Prostate gland (tissue), 2 donors: ENCODE measurements around the gene GUSB. TPM values are rescaled to one million over a fixed set of nuclear protein-coding genes. Genes with fewer than 3 reads are reported as not detected.
"Not testable (repeated sequence)": the region's sequence is repeated elsewhere in the genome, so short reads cannot be mapped to it uniquely, and the experiment has no call there.

Experiments
- DNase-seq: peaks from one replicate; pipeline ENCODE4 v3.0.0-alpha.2; 2019; ENCODE audit warnings: low spot score
- H3K27ac ChIP-seq, 2 donors: fragments of 200-600 bp; sonication (generic); 2 replicates each; pipeline ENCODE4 v1.5.1; 2017 to 2019
- H3K27me3 ChIP-seq: fragments of 200-600 bp; sonication (generic); replicated peaks from 2 replicates; pipeline ENCODE4 v1.5.1; 2019; ENCODE audit not compliant: insufficient read depth
- H3K36me3 ChIP-seq, 2 donors: fragments of 200-600 bp; sonication (generic); 1 replicate in 1 of 2; 2 replicates in 1 of 2; pipeline versions ENCODE4 v1.5.1 to v1.8.1; 2017 to 2019
- H3K4me1 ChIP-seq: fragments of 200-600 bp; sonication (generic); replicated peaks from 2 replicates; pipeline ENCODE4 v1.5.1; 2019
- H3K4me3 ChIP-seq, 2 donors: fragments of 200-600 bp; sonication (generic); 2 replicates each; pipeline ENCODE4 v1.5.1; 2017 to 2019
- H3K9me3 ChIP-seq: fragments of 200-600 bp; sonication (generic); 2 replicates; pipeline ENCODE4 v1.5.1; 2017
- POLR2A ChIP-seq: fragments of 450-650 bp; IDR thresholded peaks from one replicate; pipeline ENCODE4 v1.6.1; 2016; ENCODE audit warnings: antibody characterized with exemption, mild to moderate bottlenecking
- POLR2AphosphoS5 ChIP-seq: sonication (generic); formaldehyde crosslinking; IDR thresholded peaks from one replicate; pipeline ENCODE4 v1.6.1; 2017; ENCODE audit warnings: antibody characterized with exemption
- whole genome bisulfite sequencing: methylation state at CpG from one replicate; pipeline ENCODE4 v1.1.5; 2018; 5-methylcytosine and 5-hydroxymethylcytosine counted together
- intact Hi-C: fragments of 100-400 bp; cut with DNase I; formaldehyde crosslinking; loops from one replicate; pipeline ENCODE4 v1.14.2; 2022
- total RNA-seq, 2 donors: library from RNA; depleted of rRNA; stranded (reverse); fragments of >200 nt; gene quantifications; one replicate each; pipeline ENCODE4 v1.1.0, GENCODE V29; 2016
- TF ChIP-seq, protein P1 (sequence below), 4 experiments: fragments of 200-600 bp in 2 of 4; fragments of 450-650 bp in 2 of 4; sonication (generic) in 2 of 4; IDR thresholded peaks; 1 replicate in 3 of 4; 2 replicates in 1 of 4; pipeline ENCODE4 v1.5.1; 2016 to 2019; ENCODE audit warnings: antibody characterized with exemption in 4 of 4, mild to moderate bottlenecking in 2 of 4, moderate library complexity in 2 of 4

GUSB gene
- total RNA-seq, 2 donors from 2014 or later, result 33.7 to 35.9 TPM

DNA sequence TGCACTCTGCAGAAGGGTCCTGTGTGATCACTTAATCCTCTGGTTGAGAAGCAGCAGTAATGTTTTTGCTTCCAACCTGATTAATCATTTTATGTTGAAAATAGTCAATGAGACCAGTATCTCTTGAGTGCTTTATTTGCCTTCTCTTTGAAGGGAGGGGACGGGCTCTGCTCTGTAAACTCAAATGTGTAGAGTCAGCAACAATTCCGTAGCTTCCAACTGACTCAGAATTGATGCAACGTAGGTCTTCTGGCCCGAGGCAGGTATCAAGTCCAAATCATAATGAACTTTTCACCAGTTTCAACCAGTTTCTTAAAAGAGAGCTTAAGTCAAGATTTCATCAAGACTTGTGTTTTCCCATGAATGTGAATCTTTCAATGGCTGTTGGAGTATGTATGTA is 26.3 kb downstream of the GUSB start:
- 70% methylated on average over 4 of the region's 4 CpGs for WGBS
- TF ChIP-seq POLR2A, result no peak
- TF ChIP-seq POLR2AphosphoS5, result no peak
- TF ChIP-seq, protein P1, sequence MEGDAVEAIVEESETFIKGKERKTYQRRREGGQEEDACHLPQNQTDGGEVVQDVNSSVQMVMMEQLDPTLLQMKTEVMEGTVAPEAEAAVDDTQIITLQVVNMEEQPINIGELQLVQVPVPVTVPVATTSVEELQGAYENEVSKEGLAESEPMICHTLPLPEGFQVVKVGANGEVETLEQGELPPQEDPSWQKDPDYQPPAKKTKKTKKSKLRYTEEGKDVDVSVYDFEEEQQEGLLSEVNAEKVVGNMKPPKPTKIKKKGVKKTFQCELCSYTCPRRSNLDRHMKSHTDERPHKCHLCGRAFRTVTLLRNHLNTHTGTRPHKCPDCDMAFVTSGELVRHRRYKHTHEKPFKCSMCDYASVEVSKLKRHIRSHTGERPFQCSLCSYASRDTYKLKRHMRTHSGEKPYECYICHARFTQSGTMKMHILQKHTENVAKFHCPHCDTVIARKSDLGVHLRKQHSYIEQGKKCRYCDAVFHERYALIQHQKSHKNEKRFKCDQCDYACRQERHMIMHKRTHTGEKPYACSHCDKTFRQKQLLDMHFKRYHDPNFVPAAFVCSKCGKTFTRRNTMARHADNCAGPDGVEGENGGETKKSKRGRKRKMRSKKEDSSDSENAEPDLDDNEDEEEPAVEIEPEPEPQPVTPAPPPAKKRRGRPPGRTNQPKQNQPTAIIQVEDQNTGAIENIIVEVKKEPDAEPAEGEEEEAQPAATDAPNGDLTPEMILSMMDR (IDR thresholded peaks at IDR 0.05), result no peak
- Histone ChIP-seq H3K27me3 (no peaks in the 10 kb centered on the region), H3K4me1 (no peaks in the 10 kb centered on the region), H3K9me3 (no peaks in the 10 kb centered on the region), H3K27ac (no peak overlapping the region), H3K4me3 (no peak overlapping the region), H3K36me3 (no peaks in the 10 kb centered on the region)
- no peak for DNase-seq
- intact Hi-C loops, result no loop called here

DNA sequence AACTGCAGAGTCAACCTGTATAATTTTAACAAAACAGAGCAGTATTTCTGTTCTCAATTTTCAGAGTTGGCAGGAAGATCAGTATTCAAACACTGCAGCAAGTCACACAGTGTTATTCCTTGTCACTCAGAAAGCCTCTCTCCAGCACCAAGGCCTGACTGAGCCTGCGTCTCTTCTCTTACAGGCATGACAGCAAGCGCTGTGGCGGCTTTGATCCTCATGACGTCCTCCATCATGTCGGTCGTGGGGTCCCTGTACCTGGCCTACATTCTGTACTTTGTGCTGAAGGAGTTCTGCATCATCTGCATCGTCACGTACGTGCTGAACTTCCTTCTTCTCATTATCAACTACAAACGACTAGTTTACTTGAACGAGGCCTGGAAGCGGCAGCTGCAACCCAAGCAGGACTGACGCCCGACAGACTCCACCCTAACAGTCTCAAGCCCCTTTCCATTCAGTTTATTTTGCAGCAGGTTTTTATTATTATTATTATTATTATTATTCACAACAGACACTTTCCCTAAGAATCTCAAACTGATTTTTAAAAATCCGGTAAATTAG is 28.0 kb downstream of the GUSB start:
- no peaks in the 10 kb centered on the region for H3K4me1 ChIP-seq
- DNase-seq, result no peak
- no peak overlapping the region for H3K27ac ChIP-seq
- no peak for TF ChIP-seq POLR2AphosphoS5
- no peak for TF ChIP-seq POLR2A
- TF ChIP-seq, protein P1 (IDR thresholded peaks at IDR 0.05), result no peak
- H3K9me3 ChIP-seq, result no peaks in the 10 kb centered on the region
- H3K36me3 ChIP-seq, result no peaks in the 10 kb centered on the region
- H3K27me3 ChIP-seq, result no peaks in the 10 kb centered on the region
- no peak overlapping the region for H3K4me3 ChIP-seq
- intact Hi-C loops, result no loop called here
- 88% methylated on average over 15 of the region's 15 CpGs for WGBS

DNA sequence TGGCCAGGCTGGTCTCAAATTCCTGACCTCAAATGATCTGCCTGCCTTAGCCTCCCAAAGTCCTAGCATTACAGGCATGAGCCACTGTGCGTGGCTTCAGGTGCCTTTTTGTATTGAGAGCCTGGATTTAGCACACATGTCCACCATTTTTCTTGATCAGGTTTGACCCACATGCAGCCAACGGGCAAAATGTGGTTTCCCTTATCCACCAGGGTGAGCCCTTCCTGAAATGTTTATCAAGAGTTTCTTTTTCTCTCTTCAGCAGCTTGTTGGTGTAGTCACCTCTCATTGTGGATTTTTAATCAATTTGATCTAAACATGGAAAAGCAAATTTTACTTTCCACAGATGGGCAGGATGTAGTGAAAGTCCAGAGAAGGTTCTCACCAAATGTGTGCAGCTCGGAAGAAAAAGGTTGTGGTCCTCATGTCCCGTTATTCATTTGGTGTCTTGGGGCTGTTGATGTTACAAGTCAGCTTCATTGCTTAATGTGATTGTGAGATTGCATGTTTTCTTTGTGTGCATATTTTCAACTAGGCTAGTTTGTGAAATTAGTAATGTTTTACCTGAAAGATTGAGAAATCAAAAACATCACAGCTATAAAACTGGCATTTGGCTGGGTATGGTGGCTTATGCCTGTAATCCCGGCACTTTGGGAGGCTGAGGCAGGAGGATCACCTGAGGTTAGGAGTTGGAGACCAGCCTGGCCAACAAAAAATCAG is 28.9 kb downstream of the GUSB start:
- WGBS, result 92% methylated on average over 5 of the region's 5 CpGs
- TF ChIP-seq POLR2AphosphoS5 (no peak), POLR2A (no peak)
- H3K27me3 ChIP-seq, result no peaks in the 10 kb centered on the region

DNA sequence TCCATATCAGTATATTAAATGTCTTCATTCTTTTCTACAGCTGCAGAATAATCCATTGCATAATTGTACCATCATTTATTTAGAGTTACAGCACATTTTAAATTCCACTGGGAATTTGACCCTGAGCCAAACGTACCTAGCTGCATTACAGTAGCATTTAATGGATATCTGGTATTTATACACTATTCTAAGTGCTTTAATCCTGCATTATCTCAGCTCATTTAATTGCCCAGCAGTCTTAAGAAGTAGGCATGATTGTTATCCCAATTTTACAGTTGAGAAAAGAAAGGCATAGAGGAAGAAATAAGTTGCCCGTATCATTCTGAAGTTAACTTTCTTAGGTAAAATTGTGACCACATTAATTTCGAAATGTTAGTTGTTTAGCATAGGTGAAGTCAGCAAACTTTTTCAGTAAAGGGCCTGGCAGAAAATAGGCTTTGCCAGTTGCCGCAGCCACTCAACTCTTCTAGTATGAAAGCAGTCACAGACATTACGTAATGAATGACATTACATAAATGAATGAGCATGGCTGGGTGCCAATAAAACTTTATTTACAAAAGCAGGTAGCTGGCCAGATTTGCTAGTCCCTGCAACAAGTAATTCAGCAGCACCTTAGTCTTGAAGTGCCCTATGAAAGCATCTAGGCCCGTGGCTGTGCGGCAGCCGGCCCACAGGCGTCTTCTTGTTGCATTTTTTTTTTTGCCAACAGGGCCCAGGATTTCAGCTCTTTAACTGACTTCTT is 30.0 kb downstream of the GUSB start:
- Histone ChIP-seq H3K27ac (no peak overlapping the region), H3K4me1 (no peaks in the 10 kb centered on the region), H3K36me3 (no peaks in the 10 kb centered on the region), H3K27me3 (no peaks in the 10 kb centered on the region), H3K4me3 (no peak overlapping the region), H3K9me3 (no peaks in the 10 kb centered on the region)
- intact Hi-C loops, result no loop called here
- 79% methylated on average over 9 of the region's 9 CpGs for WGBS
- no peak for DNase-seq
- TF ChIP-seq, protein P1 (IDR thresholded peaks at IDR 0.05), result no peak
- no peak for TF ChIP-seq POLR2A
- no peak for TF ChIP-seq POLR2AphosphoS5

More for the DNA sequence above, 28.9 kb downstream of the GUSB start:
- no peak for DNase-seq
- Histone ChIP-seq H3K27ac (no peak overlapping the region), H3K36me3 (no peaks in the 10 kb centered on the region), H3K4me3 (no peak overlapping the region), H3K9me3 (no peaks in the 10 kb centered on the region), H3K4me1 (no peaks in the 10 kb centered on the region)
- intact Hi-C loops, result no loop called here

DNA sequence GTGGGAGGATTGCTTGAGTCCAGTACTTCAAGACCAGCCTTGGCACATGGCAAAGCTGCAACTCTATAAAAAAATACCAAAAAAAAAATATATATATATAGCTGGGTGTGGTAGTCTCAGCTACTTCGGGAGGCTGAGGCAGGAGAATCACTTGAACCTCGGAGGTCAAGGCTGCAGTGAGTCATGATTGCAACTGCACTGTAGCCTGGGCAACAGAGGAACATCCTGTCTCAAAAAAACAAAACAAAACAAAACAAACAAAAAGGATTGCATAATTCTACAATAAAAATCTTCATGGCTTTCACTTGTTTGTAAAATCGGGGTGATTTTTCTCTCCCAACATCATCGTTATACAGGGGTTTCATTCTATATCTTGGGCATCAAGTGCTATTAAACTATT is 35.1 kb downstream of the GUSB start:
- Histone ChIP-seq H3K4me3 (no peak overlapping the region), H3K36me3 (no peaks in the 10 kb centered on the region), H3K4me1 (no peaks in the 10 kb centered on the region), H3K9me3 (no peaks in the 10 kb centered on the region), H3K27me3 (no peaks in the 10 kb centered on the region), H3K27ac (no peak overlapping the region)
- WGBS, result 62% methylated on average over 4 of the region's 4 CpGs
- intact Hi-C loops, result no loop called here
- no peak for DNase-seq
- no peak for TF ChIP-seq POLR2A
- no peak for TF ChIP-seq POLR2AphosphoS5
- TF ChIP-seq, protein P1 (IDR thresholded peaks at IDR 0.05), result no peak

DNA sequence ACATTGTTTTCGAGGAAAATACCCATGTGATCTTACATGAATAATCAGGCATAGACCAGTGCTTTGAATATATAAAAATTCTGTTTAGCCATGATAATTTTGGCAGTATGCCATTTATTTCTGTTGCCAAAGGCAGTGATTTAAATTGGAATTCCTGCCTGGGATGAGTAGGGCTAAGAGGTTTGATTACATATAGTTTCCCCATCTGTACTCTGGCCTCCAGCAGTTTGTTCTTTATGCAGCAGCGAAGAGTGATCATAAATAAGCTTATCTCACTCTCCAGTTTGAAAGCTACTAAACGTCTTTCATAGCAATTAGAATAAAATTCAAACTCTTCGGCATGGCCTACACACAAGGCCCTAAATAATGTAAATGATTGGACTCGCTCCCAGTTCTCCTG is 36.2 kb downstream of the GUSB start:
- WGBS, result 90% methylated on average over 1 of the region's 5 CpGs
- H3K27ac ChIP-seq, intact Hi-C loops: not testable (repeated sequence)

More for the DNA sequence above, 36.2 kb downstream of the GUSB start:
- not testable (repeated sequence) for DNase-seq, H3K36me3 ChIP-seq, H3K9me3 ChIP-seq, H3K4me3 ChIP-seq, H3K4me1 ChIP-seq, H3K27me3 ChIP-seq
